ENCODE measurements around the gene KLHL22. TPM values are rescaled to one million over a fixed set of nuclear protein-coding genes. Genes with fewer than 3 reads are reported as not detected.

KLHL22 gene
- total RNA-seq, 1 experiment from 2014 or later: 14.8 TPM

GRCh38 chr22:20422271-20423007 is 73.2 kb downstream of the KLHL22 start:
- intact Hi-C loops (cut with micrococcal nuclease): no loop called here
- POLR2A ChIA-PET (ENCODE audit: unreplicated experiment): no interaction called here
- ATAC-seq: no peak

GRCh38 chr22:20421507-20421874 is 74.1 kb downstream of the KLHL22 start:
- H3K9me2 ChIP-seq (replicated peaks; ENCODE audit: low read length): no peaks in the 10 kb centered on the region
- H3K79me2 ChIP-seq (ENCODE audit: low read length): no peaks in the 10 kb centered on the region
- intact Hi-C loops (cut with micrococcal nuclease): no loop called here
- no peak overlapping the region for H3K9ac ChIP-seq (ENCODE audit: low read length)
- no peaks in the 10 kb centered on the region for H3K36me3 ChIP-seq (ENCODE audit: low read depth, low read length)
- CTCF ChIA-PET: no interaction called here
- ATAC-seq: no peak
- no peaks in the 10 kb centered on the region for H3K27me3 ChIP-seq (ENCODE audit: low read length)
- H3K4me3 ChIP-seq (ENCODE audit: low read length): no peak overlapping the region
- H3K9me3 ChIP-seq (ENCODE audit: low read length): no peaks in the 10 kb centered on the region
- H3K4me1 ChIP-seq (ENCODE audit: insufficient read depth, low read length): no peaks in the 10 kb centered on the region
- POLR2A ChIA-PET (ENCODE audit: unreplicated experiment): no interaction called here
- BruUV-seq (replicated peaks): no TSS peak
- DNase-seq: no peak
- H3F3A ChIP-seq (ENCODE audit: low read length, unreplicated experiment): no peaks in the 10 kb centered on the region
- no peak overlapping the region for H3K27ac ChIP-seq (ENCODE audit: low read length)
- no peak overlapping the region for H2AFZ ChIP-seq (ENCODE audit: low read length)
- H4K20me1 ChIP-seq (ENCODE audit: low read length): no peaks in the 10 kb centered on the region
- TF ChIP-seq EZH2phosphoT487 (IDR thresholded peaks at IDR 0.05; ENCODE audit: borderline replicate concordance, low read length): no peak
- no peak for TF ChIP-seq EZH2 (IDR thresholded peaks at IDR 0.05; ENCODE audit: low read length, unreplicated experiment)
- TF ChIP-seq CTCF (conservative IDR thresholded peaks at IDR 0.05; ENCODE audit: low read depth, low read length): no peak
- no peak overlapping the region for H3K4me2 ChIP-seq (ENCODE audit: low read length)

More at GRCh38 chr22:20422271-20423007, 73.2 kb downstream of the KLHL22 start:
- Histone ChIP-seq H3K4me1 (ENCODE audit: insufficient read depth, low read length) (no peaks in the 10 kb centered on the region), H3K27ac (ENCODE audit: low read length) (no peak overlapping the region), H3K79me2 (ENCODE audit: low read length) (no peaks in the 10 kb centered on the region), H3K9me3 (ENCODE audit: low read length) (no peaks in the 10 kb centered on the region), H3K9ac (ENCODE audit: low read length) (no peak overlapping the region), H4K20me1 (ENCODE audit: low read length) (no peaks in the 10 kb centered on the region), H3F3A (ENCODE audit: low read length, unreplicated experiment) (no peaks in the 10 kb centered on the region), H3K36me3 (ENCODE audit: low read depth, low read length) (no peaks in the 10 kb centered on the region), H3K4me3 (ENCODE audit: low read length) (no peak overlapping the region), H3K4me2 (ENCODE audit: low read length) (no peak overlapping the region), H2AFZ (ENCODE audit: low read length) (no peak overlapping the region), H3K27me3 (ENCODE audit: low read length) (no peaks in the 10 kb centered on the region), H3K9me2 (replicated peaks; ENCODE audit: low read length) (no peaks in the 10 kb centered on the region)
- TF ChIP-seq EZH2 (IDR thresholded peaks at IDR 0.05; ENCODE audit: low read length, unreplicated experiment): no peak
- TF ChIP-seq CTCF (conservative IDR thresholded peaks at IDR 0.05; ENCODE audit: low read depth, low read length): no peak
- no peak for TF ChIP-seq EZH2phosphoT487 (IDR thresholded peaks at IDR 0.05; ENCODE audit: borderline replicate concordance, low read length)
- DNase-seq: no peak
- CTCF ChIA-PET: no interaction called here
- no TSS peak for BruUV-seq (replicated peaks)

GRCh38 chr22:20420157-20420842 is 75.3 kb downstream of the KLHL22 start:
- H3K4me3 ChIP-seq (ENCODE audit: low read length): no peak overlapping the region
- H4K20me1 ChIP-seq (ENCODE audit: low read length): no peaks in the 10 kb centered on the region
- no peaks in the 10 kb centered on the region for H3K36me3 ChIP-seq (ENCODE audit: low read depth, low read length)
- POLR2A ChIA-PET (ENCODE audit: unreplicated experiment): no interaction called here
- no peaks in the 10 kb centered on the region for H3K4me1 ChIP-seq (ENCODE audit: insufficient read depth, low read length)
- H2AFZ ChIP-seq (ENCODE audit: low read length): no peak overlapping the region
- H3K4me2 ChIP-seq (ENCODE audit: low read length): no peak overlapping the region
- DNase-seq (no peak), ATAC-seq (no peak)
- no peak overlapping the region for H3K9ac ChIP-seq (ENCODE audit: low read length)
- no peaks in the 10 kb centered on the region for H3K9me2 ChIP-seq (replicated peaks; ENCODE audit: low read length)
- no TSS peak for BruUV-seq (replicated peaks)
- TF ChIP-seq EZH2phosphoT487 (IDR thresholded peaks at IDR 0.05; ENCODE audit: borderline replicate concordance, low read length) (no peak), CTCF (conservative IDR thresholded peaks at IDR 0.05; ENCODE audit: low read depth, low read length) (no peak), EZH2 (IDR thresholded peaks at IDR 0.05; ENCODE audit: low read length, unreplicated experiment) (no peak)
- H3K27ac ChIP-seq (ENCODE audit: low read length): no peak overlapping the region
- no peaks in the 10 kb centered on the region for H3F3A ChIP-seq (ENCODE audit: low read length, unreplicated experiment)
- CTCF ChIA-PET: no interaction called here
- H3K27me3 ChIP-seq (ENCODE audit: low read length): no peaks in the 10 kb centered on the region
- no peaks in the 10 kb centered on the region for H3K79me2 ChIP-seq (ENCODE audit: low read length)
- H3K9me3 ChIP-seq (ENCODE audit: low read length): no peaks in the 10 kb centered on the region
- intact Hi-C loops (cut with micrococcal nuclease): no loop called here

Data from PC-3 (cell line).